Measurements from ENCODE around the gene POLR3K. TPM values are rescaled to one million over a fixed set of nuclear protein-coding genes. Genes with fewer than 3 reads are reported as not detected.

POLR3K gene
- polyA plus RNA-seq, 1 of the 3 experiments (the other 2 are of a cell fraction), result 54.5 TPM

DNA sequence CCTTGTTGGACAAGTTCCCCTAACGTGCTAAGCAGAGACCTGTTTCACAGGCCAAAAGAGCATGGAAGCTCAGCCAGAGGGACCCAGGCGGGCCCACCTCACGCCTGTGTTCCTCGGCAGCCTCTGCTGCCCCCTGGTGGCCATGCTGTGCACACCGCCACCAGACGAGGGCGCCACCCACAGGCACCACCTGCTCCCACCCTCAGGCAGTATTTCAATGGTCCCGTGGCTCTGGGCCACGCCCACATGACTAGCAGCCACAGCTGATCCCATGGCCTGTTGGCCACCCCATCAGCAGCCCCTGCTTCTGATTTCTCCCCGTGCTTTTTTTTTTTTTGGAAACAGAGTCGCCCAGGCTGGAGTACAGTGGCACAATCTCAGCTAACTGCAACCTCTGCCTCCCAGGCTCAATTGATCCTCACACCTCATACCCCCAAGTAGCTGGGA lies 43.5 kb upstream of the POLR3K start:
- DNase-seq, result peak; percentile 95
- no peak overlapping the region for H3K4me2 ChIP-seq
- H3K4me3 ChIP-seq (ENCODE audit: low read depth in 2 of 2, low read length in 1 of 2), result no peak overlapping the region; a peak in 1 of 4 replicates
- 34% methylated on average over 6 of the region's 11 CpGs for WGBS (ENCODE audit: low lambda C conversion rate)
- H3K79me2 ChIP-seq (ENCODE audit: insufficient read depth), result no peaks in the 10 kb centered on the region
- no peak overlapping the region for H2AFZ ChIP-seq (ENCODE audit: low read depth)
- no peaks in the 10 kb centered on the region for H3K27me3 ChIP-seq (ENCODE audit: insufficient read depth)
- POLR2A ChIA-PET, result interaction anchor here (1.2 kb wide), 2 partner anchors 19 to 34 kb away, joined by 3 to 5 read pairs; partner anchors contain the start of gene MPG
- H4K20me1 ChIP-seq (ENCODE audit: insufficient read depth), result peaks cover 9% of the 10 kb centered on the region; the same call in 1 of the 2 replicates
- H3K9me3 ChIP-seq, result no peaks in the 10 kb centered on the region
- no peaks in the 10 kb centered on the region for H3K9me2 ChIP-seq
- peaks cover 0 to 4% of the 10 kb centered on the region in 2 experiments for H3K36me3 ChIP-seq (replicated peaks in 1 of 2; ENCODE audit: control insufficient read depth in 1 of 2, insufficient read depth in 2 of 2, low read length in 1 of 2)
- CTCF ChIA-PET, result interaction anchor here (0.6 to 27.8 kb wide), 32 partner anchors 9 to 322 kb away, joined by 3 to 793 read pairs (median 4); partner anchors contain the start of genes HBM, HBQ1, MPG and MRPL28
- H3K4me1 ChIP-seq (ENCODE audit: control insufficient read depth in 1 of 2, insufficient read depth in 2 of 2, low read depth in 1 of 2, low read length in 1 of 2), result peaks cover 0 to 8% of the 10 kb centered on the region in 2 experiments; a peak in 1 of 4 replicates
- no peak overlapping the region for H3K9ac ChIP-seq
- no peak for TF ChIP-seq TEAD4 (IDR thresholded peaks at IDR 0.05; ENCODE audit: borderline replicate concordance, insufficient read depth)
- TF ChIP-seq, protein P1, sequence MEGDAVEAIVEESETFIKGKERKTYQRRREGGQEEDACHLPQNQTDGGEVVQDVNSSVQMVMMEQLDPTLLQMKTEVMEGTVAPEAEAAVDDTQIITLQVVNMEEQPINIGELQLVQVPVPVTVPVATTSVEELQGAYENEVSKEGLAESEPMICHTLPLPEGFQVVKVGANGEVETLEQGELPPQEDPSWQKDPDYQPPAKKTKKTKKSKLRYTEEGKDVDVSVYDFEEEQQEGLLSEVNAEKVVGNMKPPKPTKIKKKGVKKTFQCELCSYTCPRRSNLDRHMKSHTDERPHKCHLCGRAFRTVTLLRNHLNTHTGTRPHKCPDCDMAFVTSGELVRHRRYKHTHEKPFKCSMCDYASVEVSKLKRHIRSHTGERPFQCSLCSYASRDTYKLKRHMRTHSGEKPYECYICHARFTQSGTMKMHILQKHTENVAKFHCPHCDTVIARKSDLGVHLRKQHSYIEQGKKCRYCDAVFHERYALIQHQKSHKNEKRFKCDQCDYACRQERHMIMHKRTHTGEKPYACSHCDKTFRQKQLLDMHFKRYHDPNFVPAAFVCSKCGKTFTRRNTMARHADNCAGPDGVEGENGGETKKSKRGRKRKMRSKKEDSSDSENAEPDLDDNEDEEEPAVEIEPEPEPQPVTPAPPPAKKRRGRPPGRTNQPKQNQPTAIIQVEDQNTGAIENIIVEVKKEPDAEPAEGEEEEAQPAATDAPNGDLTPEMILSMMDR (IDR thresholded peaks at IDR 0.05), result peak; percentile 99
- TF ChIP-seq SIN3A (IDR thresholded peaks at IDR 0.05; ENCODE audit: borderline replicate concordance, low read depth, low read length), result 0 out of 2 replicates have a peak, but pooled peaks have one; percentile 27
- peak; percentile 96 for TF ChIP-seq SMC3 (IDR thresholded peaks at IDR 0.05; ENCODE audit: low read depth, low read length)
- TF ChIP-seq RXRA (IDR thresholded peaks at IDR 0.05; ENCODE audit: borderline replicate concordance, low read depth), result no peak
- TF ChIP-seq MXI1 (IDR thresholded peaks at IDR 0.05; ENCODE audit: low read depth, low read length), result peak; percentile 43; the same call in 1 of the 2 replicates
- TF ChIP-seq RAD21 (IDR thresholded peaks at IDR 0.05; ENCODE audit: low read length), result peak; percentile 83
- peak; percentile 32; the same call in 1 of the 2 replicates for TF ChIP-seq RCOR1 (IDR thresholded peaks at IDR 0.05; ENCODE audit: low read length)
- peak; percentile 50; the same call in 1 of the 2 replicates for TF ChIP-seq MAX (IDR thresholded peaks at IDR 0.05; ENCODE audit: low read depth)
- TF ChIP-seq EZH2phosphoT487 (IDR thresholded peaks at IDR 0.05; ENCODE audit: borderline replicate concordance, low read depth), result no peak
- no peak for TF ChIP-seq RFX5 (IDR thresholded peaks at IDR 0.05; ENCODE audit: low read length)
- TF ChIP-seq, protein P2, sequence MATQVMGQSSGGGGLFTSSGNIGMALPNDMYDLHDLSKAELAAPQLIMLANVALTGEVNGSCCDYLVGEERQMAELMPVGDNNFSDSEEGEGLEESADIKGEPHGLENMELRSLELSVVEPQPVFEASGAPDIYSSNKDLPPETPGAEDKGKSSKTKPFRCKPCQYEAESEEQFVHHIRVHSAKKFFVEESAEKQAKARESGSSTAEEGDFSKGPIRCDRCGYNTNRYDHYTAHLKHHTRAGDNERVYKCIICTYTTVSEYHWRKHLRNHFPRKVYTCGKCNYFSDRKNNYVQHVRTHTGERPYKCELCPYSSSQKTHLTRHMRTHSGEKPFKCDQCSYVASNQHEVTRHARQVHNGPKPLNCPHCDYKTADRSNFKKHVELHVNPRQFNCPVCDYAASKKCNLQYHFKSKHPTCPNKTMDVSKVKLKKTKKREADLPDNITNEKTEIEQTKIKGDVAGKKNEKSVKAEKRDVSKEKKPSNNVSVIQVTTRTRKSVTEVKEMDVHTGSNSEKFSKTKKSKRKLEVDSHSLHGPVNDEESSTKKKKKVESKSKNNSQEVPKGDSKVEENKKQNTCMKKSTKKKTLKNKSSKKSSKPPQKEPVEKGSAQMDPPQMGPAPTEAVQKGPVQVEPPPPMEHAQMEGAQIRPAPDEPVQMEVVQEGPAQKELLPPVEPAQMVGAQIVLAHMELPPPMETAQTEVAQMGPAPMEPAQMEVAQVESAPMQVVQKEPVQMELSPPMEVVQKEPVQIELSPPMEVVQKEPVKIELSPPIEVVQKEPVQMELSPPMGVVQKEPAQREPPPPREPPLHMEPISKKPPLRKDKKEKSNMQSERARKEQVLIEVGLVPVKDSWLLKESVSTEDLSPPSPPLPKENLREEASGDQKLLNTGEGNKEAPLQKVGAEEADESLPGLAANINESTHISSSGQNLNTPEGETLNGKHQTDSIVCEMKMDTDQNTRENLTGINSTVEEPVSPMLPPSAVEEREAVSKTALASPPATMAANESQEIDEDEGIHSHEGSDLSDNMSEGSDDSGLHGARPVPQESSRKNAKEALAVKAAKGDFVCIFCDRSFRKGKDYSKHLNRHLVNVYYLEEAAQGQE (IDR thresholded peaks at IDR 0.05; ENCODE audit: low read depth, low read length), result peak; percentile 22; the same call in 1 of the 2 replicates
- peaks cover 8% of the 10 kb centered on the region for H3F3A ChIP-seq (replicated peaks; ENCODE audit: insufficient read depth)
- no peak overlapping the region for H3K27ac ChIP-seq (ENCODE audit: low read depth in 2 of 2, low read length in 1 of 2)
